Subcutaneous adipose tissue (tissue), 4 donors: ENCODE data around the gene PID1. TPM values are rescaled to one million over a fixed set of nuclear protein-coding genes. Genes with fewer than 3 reads are reported as not detected.

ENCODE experiments used
- total RNA-seq, 4 donors: library from RNA; depleted of rRNA; stranded (reverse); fragments of >200 nt; gene quantifications; one replicate each; pipeline ENCODE4 v1.1.0, GENCODE V29; 2016
- TF ChIP-seq, protein P1 (sequence below): fragments of 450-650 bp; IDR thresholded peaks from one replicate; pipeline ENCODE4 v1.5.1; 2016; ENCODE audit warnings: low read depth, mild to moderate bottlenecking, control low read depth, antibody characterized with exemption, moderate library complexity

PID1 gene
- total RNA-seq, 4 donors from 2014 or later: 25.8 to 59.9 (median 58.4) TPM

DNA sequence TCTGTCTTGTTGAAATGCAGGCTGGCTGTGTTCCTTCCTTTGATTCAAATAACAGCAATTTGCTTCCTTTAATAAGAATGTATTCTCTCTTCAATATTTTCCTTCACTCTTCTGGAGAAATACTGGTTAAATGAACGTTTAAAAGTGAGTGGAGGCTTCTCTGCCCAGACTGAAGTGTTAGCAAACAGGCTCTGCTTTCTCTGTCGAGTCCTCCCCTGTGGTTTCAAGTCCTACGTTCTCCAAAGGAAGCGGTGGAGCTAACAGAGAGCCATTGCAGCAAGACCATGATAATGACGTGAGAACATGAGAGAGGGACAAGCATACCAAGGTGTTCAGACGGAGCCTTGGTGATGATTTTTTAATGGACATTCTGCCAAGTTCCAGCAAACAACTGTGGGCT, 26.2 kb upstream of the PID1 start:
- TF ChIP-seq, protein P1, sequence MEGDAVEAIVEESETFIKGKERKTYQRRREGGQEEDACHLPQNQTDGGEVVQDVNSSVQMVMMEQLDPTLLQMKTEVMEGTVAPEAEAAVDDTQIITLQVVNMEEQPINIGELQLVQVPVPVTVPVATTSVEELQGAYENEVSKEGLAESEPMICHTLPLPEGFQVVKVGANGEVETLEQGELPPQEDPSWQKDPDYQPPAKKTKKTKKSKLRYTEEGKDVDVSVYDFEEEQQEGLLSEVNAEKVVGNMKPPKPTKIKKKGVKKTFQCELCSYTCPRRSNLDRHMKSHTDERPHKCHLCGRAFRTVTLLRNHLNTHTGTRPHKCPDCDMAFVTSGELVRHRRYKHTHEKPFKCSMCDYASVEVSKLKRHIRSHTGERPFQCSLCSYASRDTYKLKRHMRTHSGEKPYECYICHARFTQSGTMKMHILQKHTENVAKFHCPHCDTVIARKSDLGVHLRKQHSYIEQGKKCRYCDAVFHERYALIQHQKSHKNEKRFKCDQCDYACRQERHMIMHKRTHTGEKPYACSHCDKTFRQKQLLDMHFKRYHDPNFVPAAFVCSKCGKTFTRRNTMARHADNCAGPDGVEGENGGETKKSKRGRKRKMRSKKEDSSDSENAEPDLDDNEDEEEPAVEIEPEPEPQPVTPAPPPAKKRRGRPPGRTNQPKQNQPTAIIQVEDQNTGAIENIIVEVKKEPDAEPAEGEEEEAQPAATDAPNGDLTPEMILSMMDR: no peak

DNA sequence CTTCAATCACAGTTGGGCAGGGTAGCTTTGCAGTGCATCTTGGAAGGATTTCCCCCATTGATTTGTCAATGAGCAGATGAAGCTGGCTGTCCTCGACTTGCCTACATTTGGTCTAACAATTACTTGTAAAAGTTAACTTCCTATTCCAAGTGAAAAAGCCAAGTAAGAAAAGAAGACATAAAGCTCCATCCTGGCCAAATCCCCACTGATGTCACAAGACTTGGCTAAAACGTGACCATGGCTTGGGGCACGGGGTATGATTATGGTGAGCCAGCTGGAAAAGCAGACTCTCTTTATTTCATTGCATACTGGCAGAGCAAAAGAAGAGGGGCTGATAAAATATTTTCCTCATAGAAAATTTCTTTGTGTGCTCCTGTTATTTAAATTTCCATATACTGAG, 25.4 kb upstream of the PID1 start:
- TF ChIP-seq, protein P1: no peak

DNA sequence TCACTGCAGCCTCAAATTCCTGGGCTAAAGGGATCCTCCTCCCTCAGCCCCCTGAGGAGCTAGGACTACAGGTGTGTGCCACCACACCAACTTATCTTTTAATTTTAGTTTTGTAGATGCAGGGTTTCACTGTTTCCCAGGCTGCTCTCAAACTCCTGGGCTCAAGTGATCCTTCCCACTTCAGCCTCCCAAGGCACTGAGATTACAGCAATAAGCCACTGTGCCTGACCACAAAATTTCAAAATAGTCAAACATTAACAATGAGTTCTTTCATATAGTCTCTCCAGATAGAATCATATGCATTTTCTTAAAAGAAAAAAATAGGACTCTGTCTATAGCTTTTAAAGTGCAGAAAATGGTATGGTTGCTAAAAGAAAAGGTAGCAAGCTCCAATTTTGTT, 24.9 kb upstream of the PID1 start:
- TF ChIP-seq, protein P1: no peak

DNA sequence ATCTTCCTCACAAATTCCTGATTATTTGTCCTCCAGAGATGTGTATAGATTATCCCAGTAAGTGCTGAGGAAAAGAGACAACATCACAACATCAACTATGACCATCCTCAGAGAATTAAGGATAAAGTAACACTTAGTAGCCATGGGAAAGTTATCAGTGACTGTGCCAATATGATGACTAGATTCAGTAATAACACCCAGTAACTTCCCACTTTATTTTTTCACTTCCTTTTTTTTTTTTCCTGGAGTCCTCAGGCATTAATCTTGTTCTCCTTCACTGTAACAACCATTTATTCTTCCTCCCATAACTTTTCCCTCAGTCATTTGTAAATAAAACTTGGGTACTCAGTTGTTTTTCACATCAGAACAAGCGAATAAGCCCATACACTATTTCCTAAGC, 16.7 kb upstream of the PID1 start:
- TF ChIP-seq, protein P1: no peak

DNA sequence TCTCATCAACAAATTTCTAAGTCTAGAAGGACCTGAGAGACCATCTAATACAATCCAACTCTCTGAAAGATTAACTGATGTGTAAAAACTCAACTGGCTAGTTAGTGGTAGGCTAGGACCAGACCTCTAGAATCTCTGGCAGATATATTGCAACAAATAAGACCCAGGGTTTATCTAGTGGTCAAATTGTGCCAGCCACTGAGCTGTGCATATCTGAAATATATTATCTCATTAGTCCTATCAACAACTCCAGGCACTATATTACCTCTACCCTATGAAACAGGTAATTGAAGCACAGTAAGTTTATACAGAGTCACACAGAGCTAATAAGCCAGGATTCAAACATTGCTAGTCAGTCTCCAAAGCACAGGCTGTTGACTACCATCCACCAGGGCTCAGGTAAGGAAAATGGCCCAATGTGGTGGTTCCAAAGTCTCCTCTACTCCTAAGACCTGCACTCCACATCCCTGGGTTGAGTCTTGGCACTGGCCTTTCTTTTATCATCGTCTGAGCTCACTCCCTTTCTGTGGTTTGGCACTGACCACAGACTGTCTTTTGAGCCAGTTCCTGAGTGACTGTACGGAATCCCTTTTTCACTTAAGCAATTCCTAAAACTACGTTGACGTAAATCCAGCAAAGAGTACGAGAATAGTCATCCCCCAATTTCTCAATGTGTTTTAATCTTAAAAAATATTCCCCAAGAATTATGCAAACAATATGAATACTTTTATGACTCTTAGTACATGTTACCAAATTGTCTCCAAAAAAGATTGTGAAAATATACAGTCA, 11.9 kb upstream of the PID1 start:
- TF ChIP-seq, protein P1: no peak

DNA sequence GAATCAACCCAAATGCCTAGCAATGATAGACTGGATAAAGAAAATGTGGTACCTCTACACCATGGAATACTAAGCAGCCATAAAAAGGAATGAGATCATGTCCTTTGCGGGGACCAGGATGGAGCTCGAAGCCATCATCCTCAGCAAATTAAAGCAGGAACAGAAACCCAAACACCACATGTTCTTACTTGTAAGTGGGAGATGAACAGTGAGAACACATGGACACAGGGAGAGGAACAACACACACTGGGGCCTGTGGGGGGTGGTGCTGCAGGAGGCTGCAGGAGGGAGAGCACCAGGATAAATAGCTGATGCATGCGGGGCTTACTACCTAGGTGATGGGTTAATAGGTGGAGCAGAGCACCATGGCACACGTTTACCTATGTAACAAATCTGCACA, 8.4 kb upstream of the PID1 start:
- TF ChIP-seq, protein P1: no peak

DNA sequence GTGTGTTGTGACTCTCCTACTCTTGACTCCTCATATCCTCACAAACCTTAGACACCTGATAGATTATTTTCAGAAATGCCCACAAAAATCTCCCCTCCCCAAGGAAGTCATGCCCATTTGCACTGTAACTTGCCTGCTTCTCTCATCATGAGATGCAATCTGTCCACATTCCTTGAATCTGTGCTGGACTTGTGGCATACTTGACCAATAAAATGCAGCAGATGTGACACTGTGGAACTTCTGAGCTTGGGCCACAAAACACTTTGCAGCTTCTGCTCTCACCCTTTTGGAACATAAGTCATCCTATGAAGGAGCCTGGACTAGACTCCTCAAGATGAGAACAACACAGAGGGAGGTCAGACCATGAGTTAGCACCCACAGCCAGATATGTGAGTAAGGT, 4.4 kb upstream of the PID1 start:
- TF ChIP-seq, protein P1: no peak
